ENCODE measurements around the gene PLD1.

DNA sequence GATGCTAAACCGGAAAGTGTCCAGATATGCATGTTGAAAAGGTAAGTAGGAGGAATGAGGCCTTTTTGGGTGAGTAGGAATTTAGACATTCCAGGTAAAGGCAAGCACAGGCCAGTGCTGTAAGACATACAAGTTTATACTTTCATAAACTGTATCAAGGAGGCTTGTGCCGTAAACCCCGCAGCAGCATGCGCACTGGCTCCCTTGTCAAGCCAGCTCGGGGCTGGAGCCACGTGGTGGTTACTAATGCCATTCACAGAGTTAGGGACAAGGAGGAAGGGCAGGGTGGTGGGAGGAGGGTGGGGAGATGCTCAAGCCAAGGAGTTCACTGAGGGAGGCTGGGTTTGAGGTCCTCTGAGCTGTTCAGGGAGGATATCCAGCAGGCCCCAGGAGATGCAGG lies 35.8 kb downstream of the PLD1 start:
- no peak for TF ChIP-seq POLR2A (IDR thresholded peaks at IDR 0.05)
- TF ChIP-seq CTCF (IDR thresholded peaks at IDR 0.05) = no peak

Data from heart left ventricle (tissue), 13 donors.